ENCODE results near the gene CD93. TPM values are rescaled to one million over a fixed set of nuclear protein-coding genes. Genes with fewer than 3 reads are reported as not detected.

The CD93 gene
- total and polyA plus RNA-seq, 2 of the 8 experiments (the other 6 are each of a cell fraction or from before 2014, with no cell fraction given) = under 0.01 to 0.07 TPM

DNA sequence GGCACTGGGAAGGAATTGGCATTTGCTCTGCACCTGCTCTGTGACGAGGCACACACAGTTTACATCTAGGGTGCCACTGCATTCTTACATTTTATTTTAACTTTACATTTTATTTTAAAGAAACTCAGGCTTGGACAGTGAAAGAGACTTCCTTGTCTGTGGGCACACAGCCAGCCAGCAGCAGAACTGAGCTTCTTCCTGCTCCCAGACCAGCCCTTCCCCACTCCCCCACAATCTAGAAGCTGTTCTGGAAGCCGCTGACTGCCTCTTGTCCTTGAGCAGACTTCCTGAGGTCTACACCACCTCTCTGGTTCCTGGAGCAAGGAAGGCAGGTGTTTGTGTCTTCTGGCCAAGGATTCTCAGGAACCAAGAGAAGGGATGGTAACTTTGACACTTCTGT lies 27.9 kb upstream of the CD93 start:
- no peak for TF ChIP-seq SP4 (IDR thresholded peaks at IDR 0.05; ENCODE audit: low read length)
- no peak for TF ChIP-seq MAFK (IDR thresholded peaks at IDR 0.05; ENCODE audit: low read depth, low read length)
- TF ChIP-seq NANOG (IDR thresholded peaks at IDR 0.05; ENCODE audit: insufficient read depth, low read depth, low read length, poor library complexity, severe bottlenecking) = no peak
- H3K27ac ChIP-seq (ENCODE audit: low read depth, low read length) = no peak overlapping the region
- no peak overlapping the region for H3K23ac ChIP-seq (ENCODE audit: insufficient read length)

More for the DNA sequence above, 27.9 kb upstream of the CD93 start:
- no peak overlapping the region for H2BK120ac ChIP-seq (replicated peaks; ENCODE audit: low read depth, low read length)
- H3K9ac ChIP-seq (replicated peaks in 1 of 4; ENCODE audit: extremely low read depth in 1 of 4, low read depth in 3 of 4, low read length in 3 of 4) = no peak overlapping the region
- no peak overlapping the region for H2BK12ac ChIP-seq (ENCODE audit: low read depth, low read length)
- H3K18ac ChIP-seq (ENCODE audit: extremely low read depth, low read length) = no peak overlapping the region
- H3K4me3 ChIP-seq (ENCODE audit: extremely low read depth in 1 of 4, insufficient read depth in 2 of 4, low read depth in 3 of 4, low read length in 4 of 4) = no peak overlapping the region
- H2AK5ac ChIP-seq (ENCODE audit: low read depth, low read length) = no peak overlapping the region
- no peak overlapping the region for H4K91ac ChIP-seq (replicated peaks; ENCODE audit: insufficient read length, low read length)
- no peaks in the 10 kb centered on the region for H3K79me2 ChIP-seq (ENCODE audit: control insufficient read depth in 1 of 2, insufficient read depth in 2 of 2, low read length in 2 of 2)
- H3K79me1 ChIP-seq (ENCODE audit: low read depth, low read length) = no peaks in the 10 kb centered on the region
- FAIRE-seq = no peak
- no peaks in the 10 kb centered on the region for H4K20me1 ChIP-seq (replicated peaks in 1 of 2; ENCODE audit: control insufficient read depth in 1 of 2, insufficient read depth in 2 of 2, low read length in 2 of 2)
- H2AFZ ChIP-seq (ENCODE audit: low read length) = no peak overlapping the region
- WGBS, 2 experiments (ENCODE audit: extremely low coverage in 1 of 2, insufficient coverage in 1 of 2, insufficient read length in 1 of 2, insufficient replicate concordance in 2 of 2, low coverage in 1 of 2, low lambda C conversion rate in 2 of 2, missing lambda C conversion rate in 1 of 2) = 83% methylated on average over 2 of the region's 2 CpGs; no CpG with 5 or more reads in 1 of the 2 experiments
- no peaks in the 10 kb centered on the region for H3K23me2 ChIP-seq (ENCODE audit: low read depth, low read length)
- H4K8ac ChIP-seq (ENCODE audit: extremely low read depth, insufficient read depth, low read length) = no peak overlapping the region
- no peaks in the 10 kb centered on the region; a peak in 1 of 7 replicates for H3K4me1 ChIP-seq (replicated peaks in 1 of 4; ENCODE audit: control insufficient read depth in 3 of 4, insufficient read depth in 4 of 4, low read length in 3 of 4)
- H3K9me3 ChIP-seq (ENCODE audit: insufficient read depth in 2 of 2, low read depth in 1 of 2, low read length in 1 of 2) = no peaks in the 10 kb centered on the region
- no peak overlapping the region for H2BK5ac ChIP-seq (ENCODE audit: low read depth, low read length)
- no peak overlapping the region for H3K56ac ChIP-seq (replicated peaks; ENCODE audit: insufficient read length, low read depth, low read length)
- ChIA-PET POLR2A (ENCODE audit: partially characterized antibody) (no interaction called here), CTCF (ENCODE audit: partially characterized antibody) (interaction anchor here (0.8 to 2.3 kb wide), 3 partner anchors 9 to 37 kb away, joined by 3 to 10 read pairs (median 3); no protein-coding TSS in a partner anchor)
- no peak for DNase-seq (ENCODE audit: low read depth in 1 of 2, low spot score in 2 of 2)
- H3K27me3 ChIP-seq (replicated peaks in 1 of 4; ENCODE audit: control insufficient read depth in 3 of 4, extremely low read depth in 1 of 4, insufficient read depth in 3 of 4, low read length in 3 of 4) = no peaks in the 10 kb centered on the region
- no peak overlapping the region for H3K4me2 ChIP-seq (ENCODE audit: insufficient read depth in 1 of 2, low read depth in 2 of 2, low read length in 2 of 2)
- H4K5ac ChIP-seq (ENCODE audit: insufficient read length, low read depth, low read length) = no peak overlapping the region
- H2BK15ac ChIP-seq (ENCODE audit: low read length) = no peak overlapping the region
- no peak overlapping the region for H3K4ac ChIP-seq (replicated peaks; ENCODE audit: insufficient read length, low read depth, low read length)
- no peak overlapping the region for H3K14ac ChIP-seq (ENCODE audit: insufficient read length)
- no peaks in the 10 kb centered on the region for H3K36me3 ChIP-seq (ENCODE audit: control insufficient read depth in 2 of 4, insufficient read depth in 4 of 4, low read length in 3 of 4)
- H2BK20ac ChIP-seq (ENCODE audit: low read length) = no peak overlapping the region

All from H1 (cell line).